ENCODE results near the gene SPTLC2.

DNA sequence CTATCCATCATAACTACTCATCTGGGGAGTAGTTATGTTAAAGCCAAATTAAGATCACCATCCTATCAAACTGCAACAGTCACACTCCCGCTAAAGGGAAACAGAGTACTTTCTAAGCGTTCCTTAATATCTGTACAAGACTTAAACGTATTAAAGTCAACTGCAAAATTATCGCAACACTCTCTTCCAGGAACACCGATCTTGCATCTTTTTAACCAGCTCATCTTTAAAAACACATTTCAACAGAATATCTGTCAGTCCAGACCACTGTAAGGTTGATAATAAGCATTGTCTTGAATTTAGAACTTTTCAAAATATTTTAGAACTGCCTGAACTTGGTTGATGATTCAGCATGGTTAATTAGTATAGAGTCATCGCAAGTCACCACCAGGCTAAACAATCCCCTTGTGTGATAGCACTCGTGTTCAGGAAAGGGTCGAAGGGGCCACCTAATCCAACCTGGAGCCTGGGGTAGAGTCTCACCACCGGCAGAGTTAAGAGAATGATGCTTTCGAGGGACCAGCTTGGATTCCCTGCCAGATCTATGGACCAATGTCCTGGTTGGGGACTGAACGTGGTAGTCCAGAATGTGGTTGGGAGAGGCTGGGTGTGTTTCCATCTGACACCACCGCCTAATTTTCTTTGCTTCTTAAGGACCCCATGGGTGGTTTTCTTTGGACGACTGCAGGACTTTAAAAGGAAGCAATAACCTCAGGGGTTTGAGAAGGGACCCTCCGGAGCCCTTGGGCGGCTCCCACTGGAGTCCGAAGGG lies 890 bp downstream of the SPTLC2 start:
- TF ChIP-seq, protein P1, sequence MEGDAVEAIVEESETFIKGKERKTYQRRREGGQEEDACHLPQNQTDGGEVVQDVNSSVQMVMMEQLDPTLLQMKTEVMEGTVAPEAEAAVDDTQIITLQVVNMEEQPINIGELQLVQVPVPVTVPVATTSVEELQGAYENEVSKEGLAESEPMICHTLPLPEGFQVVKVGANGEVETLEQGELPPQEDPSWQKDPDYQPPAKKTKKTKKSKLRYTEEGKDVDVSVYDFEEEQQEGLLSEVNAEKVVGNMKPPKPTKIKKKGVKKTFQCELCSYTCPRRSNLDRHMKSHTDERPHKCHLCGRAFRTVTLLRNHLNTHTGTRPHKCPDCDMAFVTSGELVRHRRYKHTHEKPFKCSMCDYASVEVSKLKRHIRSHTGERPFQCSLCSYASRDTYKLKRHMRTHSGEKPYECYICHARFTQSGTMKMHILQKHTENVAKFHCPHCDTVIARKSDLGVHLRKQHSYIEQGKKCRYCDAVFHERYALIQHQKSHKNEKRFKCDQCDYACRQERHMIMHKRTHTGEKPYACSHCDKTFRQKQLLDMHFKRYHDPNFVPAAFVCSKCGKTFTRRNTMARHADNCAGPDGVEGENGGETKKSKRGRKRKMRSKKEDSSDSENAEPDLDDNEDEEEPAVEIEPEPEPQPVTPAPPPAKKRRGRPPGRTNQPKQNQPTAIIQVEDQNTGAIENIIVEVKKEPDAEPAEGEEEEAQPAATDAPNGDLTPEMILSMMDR (IDR thresholded peaks at IDR 0.05 in 2 of 3, conservative IDR thresholded peaks at IDR 0.05 in 1 of 3; ENCODE audit: borderline replicate concordance in 1 of 3, insufficient read depth in 1 of 3, low read depth in 2 of 3, low read length in 2 of 3), result no peak
- TF ChIP-seq POLR2A (IDR thresholded peaks at IDR 0.05; ENCODE audit: borderline replicate concordance, extremely low read depth, insufficient read depth, insufficient read length) (no peak), SP1 (IDR thresholded peaks at IDR 0.05; ENCODE audit: low read depth) (no peak), ELF1 (IDR thresholded peaks at IDR 0.05; ENCODE audit: borderline replicate concordance, low read depth) (no peak), POLR2AphosphoS5 (IDR thresholded peaks at IDR 0.05; ENCODE audit: low read depth, low read length) (no peak), RAD21 (IDR thresholded peaks at IDR 0.05; ENCODE audit: low read depth) (no peak)
